GM19035 (cell line): ENCODE data around the gene FNDC5.

ENCODE experiments used
- ATAC-seq: cut with Tn5 transposase; IDR thresholded peaks from one replicate; pipeline ENCODE4 v1.9.1; 2021; ENCODE audit not compliant: unreplicated experiment

FNDC5 gene

GRCh38 chr1:32817159-32817814, 53.4 kb downstream of the FNDC5 start, which contains the start of the genes S100PBP and YARS1:
Gene S100PBP (plus strand): TSS chr1:32817653. CDS start chr1:32826100, 8,447 bp downstream.
Gene YARS1 (minus strand): TSS chr1:32817358. CDS start chr1:32817244, 114 bp downstream.
- ATAC-seq, result peak; percentile 87

- ATAC-seq, result no peak
These were observed 54.0 kb downstream of the FNDC5 start for GRCh38 chr1:32816676-32817158.

GRCh38 chr1:32813941-32814739, 56.6 kb downstream of the FNDC5 start:
- no peak for ATAC-seq
